Measurements from ENCODE around the gene MUC2.

- TF ChIP-seq CTCF (conservative IDR thresholded peaks at IDR 0.05) (no peak), EZH2 (IDR thresholded peaks at IDR 0.05; ENCODE audit: low read depth) (no peak)
Observed at GRCh38 chr11:1109101-1109917, 34.6 kb downstream of the MUC2 start.

Measured in PC-9 (cell line).